IMR-90 (cell line): ENCODE measurements around the gene ACOXL. TPM values are rescaled to one million over a fixed set of nuclear protein-coding genes. Genes with fewer than 3 reads are reported as not detected.

Experiments
- ATAC-seq: fragments of 200-7000 bp; cut with Tn5 transposase; 2 replicates; pipeline ENCODE4 v1.9.1; 2020; ENCODE audit warnings: low read depth, mild to moderate bottlenecking, moderate library complexity
- BruUV-seq: library from RNA; stranded (reverse); fragments of 400-500 nt; replicated peaks from 2 replicates; lab custom pipeline; 2021; lab: Mats Ljungman, UMichigan
- CTCF ChIA-PET: fragments of 300-600 bp; formaldehyde crosslinking; extraction: SDS; loops from one replicate; lab custom pipeline; 2021; ENCODE audit warnings: antibody characterized with exemption; lab: Yijun Ruan, JAX
- POLR2A ChIA-PET: fragments of 300-600 bp; sonication (Branson Sonifier 250); formaldehyde crosslinking; loops from one replicate; lab custom pipeline; 2022; ENCODE audit warnings: antibody characterized with exemption; ENCODE audit not compliant: unreplicated experiment; lab: Charles Lee
- DNase-seq: peaks from one replicate; pipeline ENCODE4 v3.0.0; 2013
- H2AFZ ChIP-seq: replicated peaks from 2 replicates; pipeline ENCODE3; 2013; ENCODE audit warnings: low read length, mild to moderate bottlenecking; ENCODE audit not compliant: poor library complexity
- H2AK5ac ChIP-seq: 2 replicates; pipeline ENCODE4 v1.6.1; 2013; ENCODE audit warnings: low read depth, low read length, inconsistent platforms
- H2AK9ac ChIP-seq: replicated peaks from 2 replicates; pipeline ENCODE3; 2013; ENCODE audit warnings: mild to moderate bottlenecking, low read depth, low read length, moderate library complexity; ENCODE audit not compliant: poor library complexity
- H2BK120ac ChIP-seq: 2 replicates; pipeline ENCODE4 v1.6.1; 2013; ENCODE audit warnings: low read depth, low read length, inconsistent platforms
- H2BK15ac ChIP-seq: 3 replicates; pipeline ENCODE4 v1.6.1; 2013; ENCODE audit warnings: low read depth, low read length, inconsistent platforms
- H2BK20ac ChIP-seq: 2 replicates; pipeline ENCODE4 v1.6.1; 2013; ENCODE audit warnings: low read depth, mild to moderate bottlenecking, inconsistent platforms, low read length, moderate library complexity
- H2BK5ac ChIP-seq: 2 replicates; pipeline ENCODE4 v1.6.1; 2013; ENCODE audit warnings: mild to moderate bottlenecking, low read depth, low read length, inconsistent platforms; ENCODE audit not compliant: poor library complexity, severe bottlenecking
- H3K14ac ChIP-seq: replicated peaks from 2 replicates; pipeline ENCODE4 v1.6.1; 2013; ENCODE audit warnings: low read depth, low read length, inconsistent platforms
- H3K18ac ChIP-seq: 2 replicates; pipeline ENCODE4 v1.6.1; 2013; ENCODE audit warnings: low read depth, low read length, control low read depth
- H3K23ac ChIP-seq: 2 replicates; pipeline ENCODE4 v1.6.1; 2013; ENCODE audit warnings: low read depth, low read length, inconsistent platforms
- H3K27ac ChIP-seq: 2 replicates; pipeline ENCODE4 v1.5.1; 2013; ENCODE audit warnings: mild to moderate bottlenecking, control low read depth, low read length; ENCODE audit not compliant: insufficient read depth
- H3K27me3 ChIP-seq: 2 replicates; pipeline ENCODE4 v1.6.1; 2013; ENCODE audit warnings: low read length; ENCODE audit not compliant: control insufficient read depth, insufficient read depth
- H3K36me3 ChIP-seq: 2 replicates; pipeline ENCODE4 v1.6.1; 2013; ENCODE audit warnings: low read length, mixed read lengths; ENCODE audit not compliant: control insufficient read depth, insufficient read depth
- H3K4ac ChIP-seq: 2 replicates; pipeline ENCODE4 v1.6.1; 2013; ENCODE audit warnings: low read depth, low read length, inconsistent platforms
- H3K4me1 ChIP-seq: 2 replicates; pipeline ENCODE4 v1.6.1; 2013; ENCODE audit warnings: low read length, mixed read lengths; ENCODE audit not compliant: control insufficient read depth, insufficient read depth
- H3K4me2 ChIP-seq: 2 replicates; pipeline ENCODE4 v1.6.1; 2013; ENCODE audit warnings: low read depth, mild to moderate bottlenecking, control low read depth, low read length, moderate library complexity
- H3K4me3 ChIP-seq: 2 replicates; pipeline ENCODE4 v1.5.1; 2013; ENCODE audit warnings: low read depth, mild to moderate bottlenecking, control low read depth, low read length, moderate library complexity; ENCODE audit not compliant: insufficient read depth
- H3K56ac ChIP-seq: 2 replicates; pipeline ENCODE4 v1.6.1; 2013; ENCODE audit warnings: low read length, inconsistent platforms; ENCODE audit not compliant: insufficient read depth; ENCODE audit errors: extremely low read depth
- H3K79me1 ChIP-seq, 2 experiments: 2 replicates each; pipeline ENCODE4 v1.6.1; 2013; ENCODE audit warnings: low read length in 2 of 2, inconsistent platforms in 1 of 2, low read depth in 1 of 2
- H3K9ac ChIP-seq: 2 replicates; pipeline ENCODE4 v1.6.1; 2013; ENCODE audit warnings: low read depth, low read length, control low read depth
- H3K9me1 ChIP-seq: 2 replicates; pipeline ENCODE4 v1.6.1; 2013; ENCODE audit warnings: low read length, inconsistent platforms; ENCODE audit not compliant: insufficient read depth
- H3K9me3 ChIP-seq: 2 replicates; pipeline ENCODE4 v1.6.1; 2013; ENCODE audit warnings: low read length; ENCODE audit not compliant: control insufficient read depth, insufficient read depth
- H4K20me1 ChIP-seq: 2 replicates; pipeline ENCODE4 v1.6.1; 2013; ENCODE audit warnings: low read length, inconsistent platforms; ENCODE audit not compliant: insufficient read depth
- H4K5ac ChIP-seq: 2 replicates; pipeline ENCODE4 v1.6.1; 2013; ENCODE audit warnings: mild to moderate bottlenecking, low read depth, low read length, control low read depth
- H4K8ac ChIP-seq, 2 experiments: 2 replicates each; pipeline ENCODE4 v1.6.1; 2013; ENCODE audit warnings: low read depth in 2 of 2, low read length in 2 of 2, control low read depth in 1 of 2, inconsistent platforms in 1 of 2
- H4K91ac ChIP-seq: 2 replicates; pipeline ENCODE4 v1.6.1; 2013; ENCODE audit warnings: low read depth, low read length, inconsistent platforms; ENCODE audit not compliant: insufficient read depth
- CEBPB ChIP-seq: IDR thresholded peaks from 2 replicates; pipeline ENCODE4 v1.6.1; 2012; ENCODE audit warnings: low read depth, low read length, improper control_type of control experiment
- MXI1 ChIP-seq: IDR thresholded peaks from 2 replicates; pipeline ENCODE4 v1.6.1; 2012; ENCODE audit warnings: low read depth, mild to moderate bottlenecking, low read length, moderate library complexity, borderline replicate concordance
- RCOR1 ChIP-seq: IDR thresholded peaks from 2 replicates; pipeline ENCODE4 v1.6.1; 2012; ENCODE audit warnings: mild to moderate bottlenecking, low read length, improper control_type of control experiment; ENCODE audit not compliant: insufficient replicate concordance
- WGBS, 2 experiments: methylation state at CpG; one replicate each; pipeline versions ENCODE4 v1.1.5 to v1.1.7; 2013; ENCODE audit warnings: missing lambda C conversion rate in 2 of 2; ENCODE audit not compliant: insufficient read length in 1 of 2; ENCODE audit errors: extremely low coverage in 2 of 2; 5-methylcytosine and 5-hydroxymethylcytosine counted together
- dilution Hi-C: fragments of 300-500 bp; cut with HindIII; formaldehyde crosslinking; loops from one replicate; pipeline ENCODE4 v1.14.3; 2018; ENCODE audit warnings: low sequenced_read_pairs; ENCODE audit not compliant: unreplicated experiment
- in situ Hi-C: fragments of 300-500 bp; cut with MboI; formaldehyde crosslinking; loops from 3 replicates; pipeline ENCODE4 v1.14.3; 2019; ENCODE audit warnings: low sequenced_read_pairs, inconsistent platforms, mixed read lengths
- intact Hi-C: fragments of 100-400 bp; cut with micrococcal nuclease; formaldehyde crosslinking; loops from 2 replicates; pipeline ENCODE4 v1.10.0; 2022
- polyA plus RNA-seq, 3 experiments: library from polyadenylated mRNA; depleted of rRNA; stranded (reverse); fragments of >200 nt; gene quantifications; 2 replicates each; pipeline ENCODE4 v1.2.3, GENCODE V29; 2012; ENCODE audit warnings: low replicate concordance in 1 of 3
- total RNA-seq: library from RNA; depleted of rRNA; stranded (reverse); fragments of >200 nt; gene quantifications from 2 replicates; pipeline ENCODE4 v1.2.3, GENCODE V29; 2012

ACOXL gene
- total and polyA plus RNA-seq, 2 of the 4 experiments (the other 2 are of a cell fraction): not detected

GRCh38 chr2:110943070-110943634, 210.8 kb downstream of the ACOXL start:
- no CpG with 5 or more reads among the region's 1 CpG for WGBS, 2 experiments
- H2AFZ ChIP-seq: no peak overlapping the region
- H3K56ac ChIP-seq: no peak overlapping the region
- no peak overlapping the region for H2BK120ac ChIP-seq
- no peak overlapping the region for H2AK5ac ChIP-seq
- H4K5ac ChIP-seq: no peak overlapping the region
- no peak overlapping the region for H3K14ac ChIP-seq
- no peak overlapping the region for H3K4ac ChIP-seq
- ATAC-seq (no peak), DNase-seq (no peak)
- no peak overlapping the region for H2AK9ac ChIP-seq
- no peak overlapping the region for H4K8ac ChIP-seq
- H3K4me3 ChIP-seq: no peak overlapping the region
- H3K9me1 ChIP-seq: no peaks in the 10 kb centered on the region
- in situ Hi-C loops (no loop called here), dilution Hi-C loops (no loop called here), intact Hi-C loops (no loop called here)
- ChIA-PET POLR2A (no interaction called here), CTCF (no interaction called here)
- H3K27me3 ChIP-seq: peaks cover 22% of the 10 kb centered on the region
- no peaks in the 10 kb centered on the region for H3K79me1 ChIP-seq
- no peaks in the 10 kb centered on the region for H3K9me3 ChIP-seq
- H3K23ac ChIP-seq: no peak overlapping the region
- H2BK5ac ChIP-seq: no peak overlapping the region
- H4K20me1 ChIP-seq: no peaks in the 10 kb centered on the region
- H2BK15ac ChIP-seq: no peak overlapping the region
- H3K27ac ChIP-seq: no peak overlapping the region
- no peak overlapping the region for H2BK20ac ChIP-seq
- H3K36me3 ChIP-seq: no peaks in the 10 kb centered on the region
- TF ChIP-seq CEBPB: no peak
- no peak for TF ChIP-seq MXI1
- TF ChIP-seq RCOR1: no peak
- no peaks in the 10 kb centered on the region for H3K4me1 ChIP-seq
- no peak overlapping the region for H3K4me2 ChIP-seq
- H3K9ac ChIP-seq: no peak overlapping the region
- H4K91ac ChIP-seq: no peak overlapping the region
- no TSS peak for BruUV-seq
- no peak overlapping the region for H3K18ac ChIP-seq
